Measurements from ENCODE around the gene GPATCH4. TPM values are rescaled to one million over a fixed set of nuclear protein-coding genes. Genes with fewer than 3 reads are reported as not detected.

The GPATCH4 gene
- total RNA-seq, 3 donors from 2014 or later (not counting 1 experiment from before 2014, with no cell fraction given): 19.3 to 27.3 (median 22.1) TPM

DNA sequence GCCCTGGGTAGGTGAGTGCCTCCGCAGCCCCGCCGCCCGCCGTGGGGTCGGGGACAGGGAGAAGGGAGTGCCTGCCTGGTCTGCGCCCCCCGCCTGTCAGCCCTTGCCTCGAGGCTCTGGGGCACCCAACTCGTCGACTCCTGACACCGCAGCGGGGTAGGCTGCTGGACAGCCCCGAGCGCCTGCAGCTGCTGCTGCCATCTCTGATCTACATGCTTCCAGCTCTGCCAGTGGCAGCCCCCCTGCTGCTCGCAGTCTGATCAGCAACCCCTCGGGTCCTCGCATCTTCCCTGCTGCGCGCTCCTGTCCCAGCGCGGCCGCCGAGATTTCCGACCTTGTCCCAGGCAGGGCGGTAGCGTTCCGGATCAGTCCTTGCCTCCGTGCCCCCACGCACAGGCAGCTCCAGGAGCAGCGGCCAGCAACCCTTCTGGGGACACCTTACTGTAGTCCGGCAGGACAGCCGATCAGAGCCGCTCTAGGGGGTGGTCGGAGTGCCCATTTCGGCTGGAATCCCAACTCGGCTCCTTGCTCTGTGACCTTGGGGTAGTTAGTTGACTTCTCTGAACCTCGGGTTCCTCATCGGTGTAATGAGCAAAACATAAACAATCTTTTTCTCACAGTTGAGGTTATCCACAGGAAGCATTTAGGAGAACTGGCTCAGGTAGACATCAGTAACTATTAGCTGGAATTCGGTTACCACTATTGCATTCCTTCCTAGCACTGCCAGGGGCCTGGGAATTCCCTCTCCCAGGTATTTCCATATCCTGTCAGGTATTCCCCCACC lies 41.2 kb upstream of the GPATCH4 start:
- H3K4me1 ChIP-seq (ENCODE audit: control insufficient read depth, insufficient read depth, low read length): peaks cover 24% of the 10 kb centered on the region
- Mint-ChIP-seq H3K4me3 (peak overlapping the region; percentile 72), H3K36me3 (no peaks in the 10 kb centered on the region), H3K27me3 (ENCODE audit: low read depth in 2 of 2) (peaks cover 71 to 78% of the 10 kb centered on the region in 2 donors), H3K4me1 (peaks cover 8 to 21% of the 10 kb centered on the region in 2 donors), H3K27ac (no peak overlapping the region), H3K9me3 (no peaks in the 10 kb centered on the region)
- DNase-seq: no peak
- peak; percentile 1 to 35 (median 18) for ATAC-seq
- intact Hi-C loops (cut with micrococcal nuclease): no loop called here
- no peaks in the 10 kb centered on the region for H3K36me3 ChIP-seq (ENCODE audit: control insufficient read depth, insufficient read depth, low read length)
- peaks cover 52% of the 10 kb centered on the region for H3K27me3 ChIP-seq (ENCODE audit: control insufficient read depth, insufficient read depth, low read length)
- H3K4me3 ChIP-seq (ENCODE audit: low read length): no peak overlapping the region
- no peak overlapping the region for H3K27ac ChIP-seq (ENCODE audit: low read length)
- no peaks in the 10 kb centered on the region for H3K9me3 ChIP-seq (ENCODE audit: control insufficient read depth, insufficient read depth, low read length)
- TF ChIP-seq, protein P1, sequence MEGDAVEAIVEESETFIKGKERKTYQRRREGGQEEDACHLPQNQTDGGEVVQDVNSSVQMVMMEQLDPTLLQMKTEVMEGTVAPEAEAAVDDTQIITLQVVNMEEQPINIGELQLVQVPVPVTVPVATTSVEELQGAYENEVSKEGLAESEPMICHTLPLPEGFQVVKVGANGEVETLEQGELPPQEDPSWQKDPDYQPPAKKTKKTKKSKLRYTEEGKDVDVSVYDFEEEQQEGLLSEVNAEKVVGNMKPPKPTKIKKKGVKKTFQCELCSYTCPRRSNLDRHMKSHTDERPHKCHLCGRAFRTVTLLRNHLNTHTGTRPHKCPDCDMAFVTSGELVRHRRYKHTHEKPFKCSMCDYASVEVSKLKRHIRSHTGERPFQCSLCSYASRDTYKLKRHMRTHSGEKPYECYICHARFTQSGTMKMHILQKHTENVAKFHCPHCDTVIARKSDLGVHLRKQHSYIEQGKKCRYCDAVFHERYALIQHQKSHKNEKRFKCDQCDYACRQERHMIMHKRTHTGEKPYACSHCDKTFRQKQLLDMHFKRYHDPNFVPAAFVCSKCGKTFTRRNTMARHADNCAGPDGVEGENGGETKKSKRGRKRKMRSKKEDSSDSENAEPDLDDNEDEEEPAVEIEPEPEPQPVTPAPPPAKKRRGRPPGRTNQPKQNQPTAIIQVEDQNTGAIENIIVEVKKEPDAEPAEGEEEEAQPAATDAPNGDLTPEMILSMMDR (IDR thresholded peaks at IDR 0.05): no peak
- 21% methylated on average over 40 of the region's 40 CpGs for WGBS (ENCODE audit: insufficient coverage)

GRCh38 chr1:156641761-156642264 lies 40.5 kb upstream of the GPATCH4 start, which contains the start of gene BCAN:
TSS of gene BCAN (plus strand) at chr1:156642117. CDS start at chr1:156646055, 3,938 bp downstream.
- Mint-ChIP-seq H3K27ac (no peak within 1 kb of the TSS), H3K27me3 (ENCODE audit: low read depth in 2 of 2) (peaks cover 71 to 77% of the 10 kb centered on the region in 2 donors), H3K36me3 (no peaks in the 10 kb centered on the region), H3K9me3 (no peaks in the 10 kb centered on the region), H3K4me3 (peak within 1 kb of the TSS; percentile 72), H3K4me1 (peaks cover 8 to 21% of the 10 kb centered on the region in 2 donors)
- Histone ChIP-seq H3K9me3 (ENCODE audit: control insufficient read depth, insufficient read depth, low read length) (no peaks in the 10 kb centered on the region), H3K27ac (ENCODE audit: low read length) (no peak within 1 kb of the TSS), H3K4me1 (ENCODE audit: control insufficient read depth, insufficient read depth, low read length) (peaks cover 24% of the 10 kb centered on the region), H3K36me3 (ENCODE audit: control insufficient read depth, insufficient read depth, low read length) (no peaks in the 10 kb centered on the region), H3K4me3 (ENCODE audit: low read length) (no peak within 1 kb of the TSS), H3K27me3 (ENCODE audit: control insufficient read depth, insufficient read depth, low read length) (peaks cover 50% of the 10 kb centered on the region)
- ATAC-seq: peak; percentile 51 to 68 (median 54)
- intact Hi-C loops (cut with micrococcal nuclease): no loop called here
- TF ChIP-seq, protein P1 (IDR thresholded peaks at IDR 0.05): no peak
- DNase-seq: peak in 1 of 2 donors; percentile 50
- WGBS (ENCODE audit: insufficient coverage): under 1% methylated on average over 45 of the region's 46 CpGs

- Mint-ChIP-seq H3K9me3 (no peaks in the 10 kb centered on the region), H3K27ac (no peak overlapping the region), H3K4me3 (peak overlapping the region; percentile 60), H3K27me3 (ENCODE audit: low read depth in 2 of 2) (peaks cover 69 to 81% of the 10 kb centered on the region in 2 donors), H3K4me1 (peaks cover 8 to 21% of the 10 kb centered on the region in 2 donors), H3K36me3 (no peaks in the 10 kb centered on the region)
- intact Hi-C loops (cut with micrococcal nuclease): no loop called here
- Histone ChIP-seq H3K9me3 (ENCODE audit: control insufficient read depth, insufficient read depth, low read length) (no peaks in the 10 kb centered on the region), H3K4me1 (ENCODE audit: control insufficient read depth, insufficient read depth, low read length) (peaks cover 24% of the 10 kb centered on the region), H3K27me3 (ENCODE audit: control insufficient read depth, insufficient read depth, low read length) (peaks cover 45% of the 10 kb centered on the region), H3K4me3 (ENCODE audit: low read length) (no peak overlapping the region), H3K27ac (ENCODE audit: low read length) (no peak overlapping the region), H3K36me3 (ENCODE audit: control insufficient read depth, insufficient read depth, low read length) (no peaks in the 10 kb centered on the region)
- DNase-seq (no peak), ATAC-seq (peak in 1 of 3 donors; percentile 18)
- TF ChIP-seq, protein P1 (IDR thresholded peaks at IDR 0.05): no peak
- 39% methylated on average over 6 of the region's 6 CpGs for WGBS (ENCODE audit: insufficient coverage)
Observed at GRCh38 chr1:156640842-156641706, 39.8 kb upstream of the GPATCH4 start.

Data from natural killer cell (primary cell).